ENCODE results near the gene RGS9BP.

DNA sequence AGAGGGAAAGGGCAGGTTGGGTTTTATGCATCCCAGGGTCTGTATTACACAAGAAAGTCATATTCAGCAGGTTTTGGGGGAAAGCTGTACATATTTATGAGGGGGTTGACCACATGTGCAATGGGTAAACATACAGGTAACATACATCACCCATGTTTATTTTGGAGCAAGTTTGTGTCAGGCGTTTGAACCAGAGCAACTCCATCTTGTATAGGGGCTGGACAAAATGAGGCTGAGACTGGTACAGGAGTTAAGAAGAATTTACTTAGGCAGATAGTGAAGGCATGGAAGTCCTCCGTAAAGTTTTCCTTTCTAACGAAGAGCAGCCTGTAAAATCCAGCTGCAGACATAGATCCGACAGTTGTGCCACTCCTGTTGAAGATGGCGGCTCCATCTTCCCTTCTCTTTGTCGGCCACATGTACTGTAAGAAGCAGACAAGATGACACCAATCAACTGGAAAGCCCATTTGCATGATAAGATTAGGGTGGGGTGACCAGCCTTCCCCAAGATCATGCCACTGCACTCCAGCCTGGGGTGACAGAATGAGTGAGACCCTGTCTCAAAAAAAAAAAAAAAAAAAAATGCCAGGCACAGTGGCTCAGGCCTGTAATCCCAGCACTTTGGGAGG is 11.3 kb downstream of the RGS9BP start:
- TF ChIP-seq, protein P1, sequence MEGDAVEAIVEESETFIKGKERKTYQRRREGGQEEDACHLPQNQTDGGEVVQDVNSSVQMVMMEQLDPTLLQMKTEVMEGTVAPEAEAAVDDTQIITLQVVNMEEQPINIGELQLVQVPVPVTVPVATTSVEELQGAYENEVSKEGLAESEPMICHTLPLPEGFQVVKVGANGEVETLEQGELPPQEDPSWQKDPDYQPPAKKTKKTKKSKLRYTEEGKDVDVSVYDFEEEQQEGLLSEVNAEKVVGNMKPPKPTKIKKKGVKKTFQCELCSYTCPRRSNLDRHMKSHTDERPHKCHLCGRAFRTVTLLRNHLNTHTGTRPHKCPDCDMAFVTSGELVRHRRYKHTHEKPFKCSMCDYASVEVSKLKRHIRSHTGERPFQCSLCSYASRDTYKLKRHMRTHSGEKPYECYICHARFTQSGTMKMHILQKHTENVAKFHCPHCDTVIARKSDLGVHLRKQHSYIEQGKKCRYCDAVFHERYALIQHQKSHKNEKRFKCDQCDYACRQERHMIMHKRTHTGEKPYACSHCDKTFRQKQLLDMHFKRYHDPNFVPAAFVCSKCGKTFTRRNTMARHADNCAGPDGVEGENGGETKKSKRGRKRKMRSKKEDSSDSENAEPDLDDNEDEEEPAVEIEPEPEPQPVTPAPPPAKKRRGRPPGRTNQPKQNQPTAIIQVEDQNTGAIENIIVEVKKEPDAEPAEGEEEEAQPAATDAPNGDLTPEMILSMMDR (conservative IDR thresholded peaks at IDR 0.05 in 1 of 2, IDR thresholded peaks at IDR 0.05 in 1 of 2; ENCODE audit: low read depth in 1 of 2, low read length in 2 of 2): no peak
- TF ChIP-seq EZH2 (IDR thresholded peaks at IDR 0.05; ENCODE audit: low read length, missing control alignments): no peak

Data from fibroblast of lung (primary cell).